Endothelial cell of umbilical vein (primary cell): ENCODE data around the gene MIA2. TPM values are rescaled to one million over a fixed set of nuclear protein-coding genes. Genes with fewer than 3 reads are reported as not detected.

ENCODE experiments used
- BruUV-seq: library from RNA; stranded (reverse); fragments of 400-500 nt; replicated peaks from 2 replicates; lab custom pipeline; 2021; lab: Mats Ljungman, UMichigan
- CTCF ChIA-PET: fragments of 300-600, 350-600 bp; sonication (Branson Sonifier 250); formaldehyde crosslinking; loops from one replicate; lab custom pipeline; 2021; ENCODE audit warnings: antibody characterized with exemption, inconsistent platforms; lab: Charles Lee
- POLR2A ChIA-PET: fragments of 300-600, 350-600 bp; sonication (Branson Sonifier 250); formaldehyde crosslinking; loops from one replicate; lab custom pipeline; 2021; ENCODE audit warnings: antibody characterized with exemption, inconsistent platforms; lab: Charles Lee
- DNase-seq: peaks from one replicate; pipeline ENCODE4 v3.0.0-alpha.2; 2011; ENCODE audit warnings: low read depth, low spot score
- FAIRE-seq: peaks from 2 replicates; lab custom pipeline; 2011; peaks lifted over from hg19 to GRCh38; lab: Jason Lieb, UNC
- H2AFZ ChIP-seq: 2 replicates; pipeline ENCODE4 v1.6.0; 2012; ENCODE audit warnings: low read depth, low read length, control low read depth, inconsistent platforms
- H3K27ac ChIP-seq: 2 replicates; pipeline ENCODE4 v1.5.1; 2011; ENCODE audit warnings: low read depth, mild to moderate bottlenecking, control low read depth, low read length, moderate library complexity; ENCODE audit not compliant: insufficient read depth
- H3K27me3 ChIP-seq, 2 experiments: 2 replicates each; pipeline versions ENCODE4 v1.6.0 to v1.6.1; 2011; ENCODE audit warnings: low read length in 2 of 2, mixed read lengths in 1 of 2; ENCODE audit not compliant: control insufficient read depth in 2 of 2, insufficient read depth in 2 of 2
- H3K36me3 ChIP-seq, 2 experiments: 2 replicates in 1 of 2; 3 replicates in 1 of 2; pipeline ENCODE4 v1.5.1; 2011; ENCODE audit warnings: low read length in 2 of 2, mild to moderate bottlenecking in 1 of 2, moderate library complexity in 1 of 2; ENCODE audit not compliant: control insufficient read depth in 2 of 2, insufficient read depth in 2 of 2; ENCODE audit errors: extremely low read depth in 1 of 2
- H3K4me1 ChIP-seq: 3 replicates; pipeline ENCODE4 v1.5.1; 2011; ENCODE audit warnings: mild to moderate bottlenecking, low read length; ENCODE audit not compliant: control insufficient read depth, insufficient read depth; ENCODE audit errors: extremely low read depth
- H3K4me2 ChIP-seq: 2 replicates; pipeline ENCODE4 v1.6.1; 2011; ENCODE audit warnings: low read length, control low read depth, mixed read lengths; ENCODE audit not compliant: insufficient read depth
- H3K4me3 ChIP-seq, 3 experiments: fragments of 200-600 bp in 1 of 3; sonication (generic), shearing (Covaris generic) in 1 of 3; replicated peaks in 1 of 3; 2 replicates each; pipeline ENCODE4 v1.5.1; 2011 to 2016; ENCODE audit warnings: control low read depth in 3 of 3, low read length in 3 of 3, mild to moderate bottlenecking in 2 of 3, inconsistent platforms in 1 of 3, low read depth in 1 of 3, moderate library complexity in 1 of 3; ENCODE audit not compliant: insufficient read depth in 1 of 3
- H3K79me2 ChIP-seq: 2 replicates; pipeline ENCODE4 v1.6.0; 2012; ENCODE audit warnings: low read length, inconsistent platforms; ENCODE audit not compliant: control insufficient read depth, insufficient read depth
- H3K9ac ChIP-seq: replicated peaks from 2 replicates; pipeline ENCODE3; 2011; ENCODE audit warnings: low read length, control low read depth; ENCODE audit not compliant: insufficient read depth; ENCODE audit errors: extremely low read depth
- H3K9me1 ChIP-seq: replicated peaks from 3 replicates; pipeline ENCODE4 v1.6.0; 2011; ENCODE audit warnings: mild to moderate bottlenecking, low read length; ENCODE audit not compliant: control insufficient read depth, insufficient read depth; ENCODE audit errors: extremely low read depth
- H3K9me3 ChIP-seq: replicated peaks from 2 replicates; pipeline ENCODE4 v1.5.1; 2012; ENCODE audit warnings: low read length, inconsistent platforms; ENCODE audit not compliant: control insufficient read depth, insufficient read depth
- H4K20me1 ChIP-seq: replicated peaks from 2 replicates; pipeline ENCODE3; 2011; ENCODE audit warnings: mild to moderate bottlenecking, low read length; ENCODE audit not compliant: control insufficient read depth, insufficient read depth; ENCODE audit errors: extremely low read depth
- CTCF ChIP-seq, 2 donors: IDR thresholded peaks; 1 replicate in 1 of 2; 2 replicates in 1 of 2; pipeline ENCODE4 v1.5.1; 2011; ENCODE audit warnings: low read length in 2 of 2, mild to moderate bottlenecking in 2 of 2, moderate library complexity in 2 of 2, control low read depth in 1 of 2, inconsistent platforms in 1 of 2, low read depth in 1 of 2; ENCODE audit not compliant: insufficient read depth in 1 of 2; ENCODE audit errors: extremely low read depth in 1 of 2
- EZH2 ChIP-seq: IDR thresholded peaks from 2 replicates; pipeline ENCODE4 v1.6.1; 2012; ENCODE audit warnings: borderline replicate concordance, low read depth, mild to moderate bottlenecking, moderate library complexity, low read length, inconsistent platforms; ENCODE audit not compliant: severe bottlenecking
- FOS ChIP-seq: IDR thresholded peaks from 2 replicates; pipeline ENCODE4 v1.6.1; 2011; ENCODE audit warnings: mild to moderate bottlenecking, low read length, moderate library complexity, borderline replicate concordance; ENCODE audit not compliant: insufficient read depth
- GATA2 ChIP-seq: IDR thresholded peaks from 2 replicates; pipeline ENCODE4 v1.7.0; 2011; ENCODE audit warnings: low read depth, mild to moderate bottlenecking, moderate library complexity, mixed read lengths, low read length; ENCODE audit not compliant: insufficient read length, insufficient read depth
- JUN ChIP-seq: IDR thresholded peaks from 2 replicates; pipeline ENCODE4 v1.6.1; 2011; ENCODE audit warnings: borderline replicate concordance, low read depth; ENCODE audit not compliant: insufficient read length, insufficient read depth
- MAX ChIP-seq: IDR thresholded peaks from 2 replicates; pipeline ENCODE4 v1.6.1; 2011; ENCODE audit not compliant: insufficient read depth, insufficient read length
- MYC ChIP-seq: IDR thresholded peaks from one replicate; pipeline ENCODE4 v1.6.1; 2011; ENCODE audit warnings: mild to moderate bottlenecking, low read depth, low read length
- POLR2A ChIP-seq: IDR thresholded peaks from 2 replicates; pipeline ENCODE4 v1.6.1; 2012; ENCODE audit warnings: low read depth, mild to moderate bottlenecking, control low read depth, low read length
- POLR2AphosphoS5 ChIP-seq: IDR thresholded peaks from 2 replicates; pipeline ENCODE4 v1.6.1; 2012; ENCODE audit warnings: low read depth, mild to moderate bottlenecking, control low read depth, low read length, moderate library complexity; ENCODE audit not compliant: insufficient read depth
- dilution Hi-C: fragments of 300-500 bp; cut with MboI; formaldehyde crosslinking; loops from one replicate; pipeline ENCODE4 v1.15.0; 2019; ENCODE audit warnings: low sequenced_read_pairs; ENCODE audit not compliant: extremely low pct_ligation_motif_present
- intact Hi-C: fragments of 100-400 bp; cut with micrococcal nuclease; formaldehyde crosslinking; loops from one replicate; pipeline ENCODE4 v1.10.0; 2022
- polyA plus RNA-seq, 4 experiments: library from polyadenylated mRNA; depleted of rRNA in 3 of 4; stranded (reverse) in 3 of 4; unstranded in 1 of 4; fragments of >200 nt; gene quantifications; 2 replicates each; pipeline versions ENCODE4 v1.2.1 to v1.2.3, GENCODE V29; 2011 to 2012; ENCODE audit warnings: missing spikeins in 1 of 4
- total RNA-seq: library from RNA; stranded (reverse); gene quantifications from 2 replicates; pipeline ENCODE4 v1.2.3, GENCODE V29; 2021

Gene MIA2
- total and polyA plus RNA-seq, 2 donors (not counting 3 experiments of a cell fraction or from before 2014, with no cell fraction given), result 9.4 to 14.9 TPM

- peaks cover 15% of the 10 kb centered on the region for H3K4me1 ChIP-seq
- no peak overlapping the region for H3K27ac ChIP-seq
- dilution Hi-C loops (no loop called here), intact Hi-C loops (no loop called here)
- no peak overlapping the region for H2AFZ ChIP-seq
- no peak for TF ChIP-seq POLR2A
- TF ChIP-seq POLR2AphosphoS5, result no peak
- TF ChIP-seq JUN, result no peak
- no peak for TF ChIP-seq MYC
- no peak for TF ChIP-seq GATA2
- no peak for TF ChIP-seq MAX
- TF ChIP-seq FOS, result no peak
- TF ChIP-seq CTCF (IDR thresholded peaks at IDR 0.05; ENCODE audit: extremely low read depth in 1 of 2, insufficient read depth in 1 of 2, low read depth in 1 of 2, low read length in 2 of 2), result no peak
- TF ChIP-seq EZH2, result no peak
- FAIRE-seq (no peak), DNase-seq (no peak)
- H3K9ac ChIP-seq, result no peak overlapping the region
- BruUV-seq, result no TSS peak
- H3K79me2 ChIP-seq, result no peaks in the 10 kb centered on the region
- H3K4me2 ChIP-seq, result no peak overlapping the region
- no peaks in the 10 kb centered on the region for H3K27me3 ChIP-seq
- ChIA-PET CTCF (interaction anchor here (1.8 to 2.1 kb wide), 2 partner anchors 21 to 45 kb away, joined by 4 to 7 read pairs; no protein-coding TSS in a partner anchor), POLR2A (no interaction called here)
- no peaks in the 10 kb centered on the region for H3K9me3 ChIP-seq
- no peaks in the 10 kb centered on the region for H4K20me1 ChIP-seq
- H3K9me1 ChIP-seq, result no peaks in the 10 kb centered on the region
- no peak overlapping the region for H3K4me3 ChIP-seq
- H3K36me3 ChIP-seq, result no peaks in the 10 kb centered on the region
Observed at GRCh38 chr14:39381366-39381765, 147.7 kb downstream of the MIA2 start.
